Astrocyte of the cerebellum (primary cell): ENCODE measurements around the gene EFTUD2.

Experiments used
- DNase-seq: peaks from one replicate; pipeline ENCODE4 v3.0.0-alpha.2; 2011; ENCODE audit warnings: low read depth
- H3K4me3 ChIP-seq: 2 replicates; pipeline ENCODE4 v1.5.1; 2011; ENCODE audit warnings: mild to moderate bottlenecking, low read depth, low read length, moderate library complexity
- in situ Hi-C: cut with HindIII; loops from 2 replicates; pipeline ENCODE4 v1.10.0; 2017; ENCODE audit warnings: low sequenced_read_pairs
- TF ChIP-seq, protein P1 (sequence below): IDR thresholded peaks from 2 replicates; pipeline ENCODE4 v1.5.1; 2012; ENCODE audit warnings: low read length, low read depth, moderate library complexity, mild to moderate bottlenecking; ENCODE audit errors: missing control alignments

Gene EFTUD2

GRCh38 chr17:44880062-44880461 lies 19.2 kb downstream of the EFTUD2 start:
- no peak overlapping the region for H3K4me3 ChIP-seq
- in situ Hi-C loops = no loop called here
- TF ChIP-seq, protein P1, sequence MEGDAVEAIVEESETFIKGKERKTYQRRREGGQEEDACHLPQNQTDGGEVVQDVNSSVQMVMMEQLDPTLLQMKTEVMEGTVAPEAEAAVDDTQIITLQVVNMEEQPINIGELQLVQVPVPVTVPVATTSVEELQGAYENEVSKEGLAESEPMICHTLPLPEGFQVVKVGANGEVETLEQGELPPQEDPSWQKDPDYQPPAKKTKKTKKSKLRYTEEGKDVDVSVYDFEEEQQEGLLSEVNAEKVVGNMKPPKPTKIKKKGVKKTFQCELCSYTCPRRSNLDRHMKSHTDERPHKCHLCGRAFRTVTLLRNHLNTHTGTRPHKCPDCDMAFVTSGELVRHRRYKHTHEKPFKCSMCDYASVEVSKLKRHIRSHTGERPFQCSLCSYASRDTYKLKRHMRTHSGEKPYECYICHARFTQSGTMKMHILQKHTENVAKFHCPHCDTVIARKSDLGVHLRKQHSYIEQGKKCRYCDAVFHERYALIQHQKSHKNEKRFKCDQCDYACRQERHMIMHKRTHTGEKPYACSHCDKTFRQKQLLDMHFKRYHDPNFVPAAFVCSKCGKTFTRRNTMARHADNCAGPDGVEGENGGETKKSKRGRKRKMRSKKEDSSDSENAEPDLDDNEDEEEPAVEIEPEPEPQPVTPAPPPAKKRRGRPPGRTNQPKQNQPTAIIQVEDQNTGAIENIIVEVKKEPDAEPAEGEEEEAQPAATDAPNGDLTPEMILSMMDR = no peak
- no peak for DNase-seq

- TF ChIP-seq, protein P1 = no peak
- no peak for DNase-seq
- in situ Hi-C loops = loop anchor here (5.0 kb wide), 1 partner anchor 37 kb away; no protein-coding TSS in a partner anchor
- H3K4me3 ChIP-seq = no peak overlapping the region
These were observed 19.9 kb downstream of the EFTUD2 start for GRCh38 chr17:44879376-44879775.

GRCh38 chr17:44878627-44879221 lies 20.5 kb downstream of the EFTUD2 start:
- DNase-seq = no peak
- TF ChIP-seq, protein P1 = peak; percentile 67
- H3K4me3 ChIP-seq = no peak overlapping the region
- in situ Hi-C loops = loop anchor here (5.0 kb wide), 1 partner anchor 36 kb away; no protein-coding TSS in a partner anchor

DNA sequence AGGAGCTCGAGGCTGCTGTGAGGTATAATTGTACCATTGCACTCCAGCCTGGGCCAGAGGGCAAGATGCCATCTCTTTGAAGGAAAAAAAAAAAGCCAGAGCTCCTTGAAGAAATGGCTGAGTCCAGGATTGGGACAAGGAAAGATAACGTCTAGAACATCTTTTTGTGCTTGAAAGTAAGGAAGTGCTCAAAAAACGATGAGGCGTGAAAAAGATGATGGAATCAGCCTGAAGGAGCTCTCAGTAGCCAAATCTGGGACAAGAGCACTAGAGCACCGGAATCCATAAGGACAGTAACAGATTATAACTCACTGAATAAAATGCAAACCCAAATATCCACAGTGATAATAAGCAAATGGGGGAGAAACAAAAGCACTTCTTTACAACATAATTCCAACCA lies 22.1 kb downstream of the EFTUD2 start:
- in situ Hi-C loops = loop anchor here (5.0 kb wide), 1 partner anchor 35 kb away; no protein-coding TSS in a partner anchor
- DNase-seq = no peak
- TF ChIP-seq, protein P1 = no peak
- H3K4me3 ChIP-seq = no peak overlapping the region

- H3K4me3 ChIP-seq = no peak overlapping the region
- no peak for DNase-seq
- TF ChIP-seq, protein P1 = no peak
- in situ Hi-C loops = loop anchor here (5.0 kb wide), 1 partner anchor 33 kb away; no protein-coding TSS in a partner anchor
These were observed 23.5 kb downstream of the EFTUD2 start for GRCh38 chr17:44875761-44876160.

DNA sequence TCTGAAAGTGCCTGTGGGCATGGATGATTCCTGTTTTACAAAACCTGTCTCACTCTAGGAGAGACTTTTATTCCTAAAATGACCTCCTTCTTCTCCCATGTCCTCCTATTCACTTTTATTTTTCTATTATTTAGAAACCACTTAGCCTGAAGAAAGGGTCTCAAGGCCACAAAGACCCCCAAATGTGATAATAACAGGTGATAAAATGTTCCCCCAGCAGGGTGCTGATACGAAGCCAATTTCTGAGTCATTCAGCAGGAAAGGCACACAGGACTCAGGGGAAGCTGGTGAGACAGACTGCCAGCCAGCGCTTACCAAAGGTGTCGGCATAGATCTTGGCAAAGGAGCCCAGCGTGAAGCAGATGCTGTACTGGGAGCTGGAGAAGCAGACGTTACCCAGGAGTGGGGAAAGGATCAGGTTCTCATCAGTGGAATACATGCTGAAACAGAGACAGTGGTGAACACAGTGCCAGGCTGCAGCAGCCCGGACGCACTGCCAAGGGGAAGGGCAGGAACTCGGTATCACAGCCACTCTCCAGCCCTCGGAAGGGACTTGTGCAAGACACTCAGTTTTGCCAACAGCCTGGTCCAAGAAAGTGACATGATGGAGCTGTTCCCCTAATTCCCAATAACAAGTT lies 27.0 kb downstream of the EFTUD2 start:
- no peak for DNase-seq
- TF ChIP-seq, protein P1 = no peak

More for the DNA sequence above, 27.0 kb downstream of the EFTUD2 start:
- in situ Hi-C loops = no loop called here
- no peak overlapping the region for H3K4me3 ChIP-seq
